ENCODE measurements around the gene FAM120B.

DNA sequence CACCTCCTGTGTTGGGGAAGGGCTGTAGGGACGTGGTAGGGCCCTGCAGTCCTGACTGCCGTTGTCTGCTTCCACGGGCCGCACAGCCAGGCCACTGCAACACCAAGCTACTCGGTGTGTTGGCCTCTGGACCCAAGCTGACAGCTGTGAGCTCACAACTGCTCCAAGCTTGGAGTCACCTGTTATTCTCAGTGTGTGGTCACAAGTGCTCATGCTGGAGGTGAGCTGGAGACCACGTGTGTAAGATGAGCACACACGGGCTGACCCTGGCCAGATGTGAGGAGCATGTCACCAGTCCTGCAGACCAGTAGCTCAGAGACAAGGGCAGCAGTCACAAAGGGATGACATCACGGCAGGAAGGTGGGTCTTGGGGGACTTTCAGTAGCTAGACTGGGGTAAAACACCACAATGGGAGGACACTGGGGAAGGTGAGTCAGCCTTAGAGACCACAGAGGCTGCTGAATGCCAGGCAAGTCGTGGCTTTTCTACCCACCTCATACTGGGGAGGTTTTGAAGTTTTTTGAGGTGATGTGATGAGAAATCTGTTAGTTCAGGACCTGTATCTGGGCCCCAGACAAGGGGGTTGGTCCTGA is 87.3 kb downstream of the FAM120B start:
- TF ChIP-seq, protein P1, sequence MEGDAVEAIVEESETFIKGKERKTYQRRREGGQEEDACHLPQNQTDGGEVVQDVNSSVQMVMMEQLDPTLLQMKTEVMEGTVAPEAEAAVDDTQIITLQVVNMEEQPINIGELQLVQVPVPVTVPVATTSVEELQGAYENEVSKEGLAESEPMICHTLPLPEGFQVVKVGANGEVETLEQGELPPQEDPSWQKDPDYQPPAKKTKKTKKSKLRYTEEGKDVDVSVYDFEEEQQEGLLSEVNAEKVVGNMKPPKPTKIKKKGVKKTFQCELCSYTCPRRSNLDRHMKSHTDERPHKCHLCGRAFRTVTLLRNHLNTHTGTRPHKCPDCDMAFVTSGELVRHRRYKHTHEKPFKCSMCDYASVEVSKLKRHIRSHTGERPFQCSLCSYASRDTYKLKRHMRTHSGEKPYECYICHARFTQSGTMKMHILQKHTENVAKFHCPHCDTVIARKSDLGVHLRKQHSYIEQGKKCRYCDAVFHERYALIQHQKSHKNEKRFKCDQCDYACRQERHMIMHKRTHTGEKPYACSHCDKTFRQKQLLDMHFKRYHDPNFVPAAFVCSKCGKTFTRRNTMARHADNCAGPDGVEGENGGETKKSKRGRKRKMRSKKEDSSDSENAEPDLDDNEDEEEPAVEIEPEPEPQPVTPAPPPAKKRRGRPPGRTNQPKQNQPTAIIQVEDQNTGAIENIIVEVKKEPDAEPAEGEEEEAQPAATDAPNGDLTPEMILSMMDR (IDR thresholded peaks at IDR 0.05; ENCODE audit: low read depth, low read length, poor library complexity, severe bottlenecking) = no peak
- no peak for TF ChIP-seq EZH2phosphoT487 (IDR thresholded peaks at IDR 0.05; ENCODE audit: borderline replicate concordance, low read length)
